ENCODE results near the gene TCP10L. TPM values are rescaled to one million over a fixed set of nuclear protein-coding genes. Genes with fewer than 3 reads are reported as not detected.

TCP10L gene
- total RNA-seq = not detected in 2 replicates

GRCh38 chr21:32585042-32585710, at the start of gene TCP10L:
Gene TCP10L (minus strand): TSS chr21:32585523. CDS start chr21:32584304, 1,219 bp downstream.

GRCh38 chr21:32612075-32612998, 27.0 kb upstream of the TCP10L start, which contains the start of gene CFAP298:
Gene CFAP298 (minus strand): TSS chr21:32612377. CDS start chr21:32612243, 134 bp downstream.

Other genes with a start within 250 kb of the TCP10L start
- 18.7 and 18.8 TPM in 2 replicates for gene URB1, start 192.5 kb downstream of the TCP10L start, total RNA-seq
- 41.4 and 49.1 TPM in 2 replicates for gene EVA1C, start 172.8 kb downstream of the TCP10L start, total RNA-seq
- 35.1 and 40.8 TPM in 2 replicates for gene CFAP298, start 26.9 kb upstream of the TCP10L start, total RNA-seq
- 5.1 and 6.9 TPM in 2 replicates for gene SYNJ1, start 142.5 kb upstream of the TCP10L start, total RNA-seq
- 9.5 and 9.7 TPM in 2 replicates for gene PAXBP1, start 186.2 kb upstream of the TCP10L start, total RNA-seq

Data from mammary microvascular endothelial cell (primary cell).